Activated naive CD8-positive, alpha-beta T cell treated with anti-CD3 and anti-CD28 coated beads, Interleukin-2, amount 10 ng/mL, durations not matched to agents 7 days and 5 days (primary cell): ENCODE results near the gene CKMT2. TPM values are rescaled to one million over a fixed set of nuclear protein-coding genes. Genes with fewer than 3 reads are reported as not detected.

ENCODE experiments used
- ATAC-seq: fragments of 150-1000 bp; cut with Tn5 transposase; one replicate; pipeline ENCODE4 v1.10.0; 2021; ENCODE audit warnings: low read depth, moderate library complexity
- POLR2A ChIA-PET: fragments of 350-600 bp; sonication (Branson Sonifier 250); formaldehyde crosslinking; loops from one replicate; lab custom pipeline; 2021; ENCODE audit warnings: antibody characterized with exemption; lab: Charles Lee
- DNase-seq: peaks from one replicate; pipeline ENCODE4 v3.0.0; 2021
- H3K27ac Mint-ChIP-seq: one replicate; pipeline ENCODE4 v1.8.0; 2022; ENCODE audit warnings: mild to moderate bottlenecking, mixed read lengths
- H3K27me3 Mint-ChIP-seq: one replicate; pipeline ENCODE4 v1.8.0; 2022; ENCODE audit warnings: mild to moderate bottlenecking, moderate library complexity, mixed read lengths
- H3K36me3 Mint-ChIP-seq: one replicate; pipeline ENCODE4 v1.8.0; 2021; ENCODE audit warnings: mild to moderate bottlenecking, mixed read lengths
- H3K4me1 Mint-ChIP-seq: one replicate; pipeline ENCODE4 v1.8.0; 2021; ENCODE audit warnings: mixed read lengths
- H3K4me3 Mint-ChIP-seq: one replicate; pipeline ENCODE4 v1.8.0; 2022; ENCODE audit warnings: mild to moderate bottlenecking, moderate library complexity, mixed read lengths
- H3K9me3 Mint-ChIP-seq: one replicate; pipeline ENCODE4 v1.8.0; 2021; ENCODE audit warnings: mixed read lengths
- total RNA-seq, 2 experiments: library from RNA; stranded (reverse); gene quantifications; one replicate each; pipeline ENCODE4 v1.2.3, GENCODE V29; 2021

Gene CKMT2
- total RNA-seq, 2 experiments from 2014 or later, result not detected

DNA sequence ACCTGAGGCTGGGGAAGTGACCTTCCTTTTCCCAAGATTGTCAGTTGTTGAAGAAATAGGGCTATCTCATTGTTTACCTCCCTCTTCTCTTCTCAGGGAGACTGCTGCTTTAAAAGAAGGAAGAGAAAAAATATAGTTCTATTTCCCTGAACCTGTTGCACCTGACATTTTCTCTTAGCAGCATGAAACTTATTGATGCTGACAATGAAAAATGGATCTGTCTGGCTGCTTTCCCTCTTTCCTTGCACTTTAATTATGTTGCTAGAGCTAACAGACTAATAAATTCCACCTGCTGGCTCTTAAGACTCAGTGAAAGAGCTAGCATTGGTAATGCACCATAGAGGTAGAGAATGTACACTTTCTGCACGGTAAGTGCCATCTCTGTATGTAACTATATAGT, 6.2 kb upstream of the CKMT2 start:
- Mint-ChIP-seq H3K27ac (no peak overlapping the region), H3K36me3 (peaks cover 7% of the 10 kb centered on the region)

DNA sequence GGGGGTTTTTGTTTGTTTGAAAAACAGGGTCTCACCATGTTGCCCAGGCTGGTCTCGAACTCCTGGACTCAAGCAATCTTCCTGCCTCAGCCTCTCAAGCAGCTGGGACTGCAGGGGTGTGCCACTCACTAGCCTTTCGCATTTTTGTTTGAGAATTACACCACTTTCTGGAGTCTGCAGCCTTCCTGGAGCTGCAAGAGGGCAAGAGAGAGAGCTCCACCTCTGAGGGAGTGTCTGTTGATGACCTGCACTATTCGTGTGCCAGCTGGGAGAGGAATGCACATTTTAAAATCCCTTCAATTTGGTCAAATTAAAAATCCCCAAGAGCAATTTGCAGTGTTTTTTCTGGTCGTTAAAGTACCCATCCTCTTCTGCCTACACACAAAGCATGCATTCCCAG, 5.0 kb upstream of the CKMT2 start:
- Mint-ChIP-seq H3K27ac (no peak overlapping the region), H3K9me3 (no peaks in the 10 kb centered on the region), H3K4me1 (peaks cover 4% of the 10 kb centered on the region), H3K36me3 (peaks cover 1% of the 10 kb centered on the region), H3K4me3 (no peak overlapping the region), H3K27me3 (no peaks in the 10 kb centered on the region)
- no peak for ATAC-seq
- POLR2A ChIA-PET, result no interaction called here
- no peak for DNase-seq

More for the DNA sequence above, 6.2 kb upstream of the CKMT2 start:
- H3K4me3 Mint-ChIP-seq, result no peak overlapping the region
- no peak for DNase-seq
- no peak for ATAC-seq
- no peaks in the 10 kb centered on the region for H3K27me3 Mint-ChIP-seq
- POLR2A ChIA-PET, result interaction anchor here (0.5 kb wide), 1 partner anchor 813 kb away, joined by 3 read pairs; no protein-coding TSS in a partner anchor
- H3K9me3 Mint-ChIP-seq, result no peaks in the 10 kb centered on the region
- peaks cover 4% of the 10 kb centered on the region for H3K4me1 Mint-ChIP-seq

DNA sequence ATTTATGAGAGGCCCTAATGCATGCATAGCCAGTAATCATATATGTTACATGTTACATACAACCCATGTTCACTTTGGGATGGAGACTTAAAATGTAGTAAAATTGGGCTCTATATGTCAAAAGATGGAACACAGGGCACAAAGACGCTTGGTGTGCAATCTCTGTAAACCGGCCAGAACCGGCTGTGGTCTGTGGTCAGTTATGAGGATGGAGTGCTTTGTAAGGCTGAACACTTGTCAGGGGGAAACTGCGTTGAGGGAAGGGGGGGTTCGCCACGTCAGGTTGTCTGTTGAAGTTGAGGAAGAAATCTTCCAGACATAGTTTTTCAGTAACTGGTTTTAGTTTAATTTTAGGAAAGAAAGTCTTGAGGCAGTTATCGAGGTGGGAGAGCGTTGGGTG, 2.7 kb upstream of the CKMT2 start:
- Mint-ChIP-seq H3K4me3 (no peak overlapping the region), H3K27me3 (no peaks in the 10 kb centered on the region), H3K27ac (no peak overlapping the region), H3K4me1 (peaks cover 18% of the 10 kb centered on the region), H3K9me3 (no peaks in the 10 kb centered on the region), H3K36me3 (no peaks in the 10 kb centered on the region)
- DNase-seq (no peak), ATAC-seq (peak; percentile 36)
- POLR2A ChIA-PET, result no interaction called here

DNA sequence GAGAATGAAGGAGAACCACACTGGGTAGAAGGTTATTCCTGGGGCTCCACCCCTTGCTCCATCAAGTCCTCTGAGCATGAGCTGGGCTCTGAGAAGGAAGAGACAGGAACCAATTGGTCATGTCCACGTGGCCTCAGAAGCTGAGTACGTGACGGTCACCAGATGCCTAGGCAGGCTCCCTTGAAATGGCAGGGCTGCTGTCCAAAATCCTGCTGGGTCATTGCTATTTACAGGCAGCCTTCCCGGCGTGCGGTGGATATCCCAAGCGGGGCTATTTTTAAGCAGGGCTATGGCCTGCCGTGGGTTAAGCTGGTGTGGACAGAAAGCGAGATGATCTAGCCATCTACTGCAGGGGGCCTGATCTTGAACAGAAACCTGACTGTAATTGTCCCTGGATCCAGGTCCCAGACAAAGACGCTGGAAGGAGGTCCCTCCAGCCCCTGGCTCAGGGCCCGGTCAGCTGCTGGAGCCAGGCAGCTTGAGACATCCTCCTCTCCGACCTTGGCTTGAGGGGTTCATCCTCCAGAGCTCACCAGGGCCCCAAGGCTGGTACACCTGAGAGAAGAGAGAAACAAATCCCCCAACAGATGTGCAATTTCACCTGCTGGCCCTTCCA, 550 bp upstream of the CKMT2 start:
- POLR2A ChIA-PET, result no interaction called here
- ATAC-seq (no peak), DNase-seq (no peak)
- no peaks in the 10 kb centered on the region for H3K27me3 Mint-ChIP-seq
- no peak overlapping the region for H3K27ac Mint-ChIP-seq
- no peaks in the 10 kb centered on the region for H3K9me3 Mint-ChIP-seq
- no peak overlapping the region for H3K4me3 Mint-ChIP-seq
- H3K36me3 Mint-ChIP-seq, result peaks cover 7% of the 10 kb centered on the region
- peaks cover 23% of the 10 kb centered on the region for H3K4me1 Mint-ChIP-seq

DNA sequence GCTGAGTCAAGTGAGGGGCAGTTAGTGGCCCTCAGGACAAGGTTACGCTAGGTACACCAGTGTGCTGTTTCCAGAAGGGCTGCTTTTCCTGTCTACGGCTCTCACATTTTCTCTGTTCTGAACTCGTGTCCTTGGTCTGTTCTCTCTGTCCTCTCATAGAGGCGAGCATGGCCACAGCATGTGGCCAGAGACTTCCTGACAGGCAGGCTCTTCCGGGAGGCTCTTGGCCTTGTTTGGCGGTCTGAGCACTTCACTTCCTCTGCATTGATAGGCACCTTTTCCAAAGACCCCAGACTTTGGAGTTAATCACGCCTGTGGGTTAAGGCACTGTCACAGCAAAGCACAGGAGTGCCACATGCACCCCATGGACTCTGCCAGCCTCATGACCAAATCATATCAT, 1.2 kb downstream of the CKMT2 start:
- Mint-ChIP-seq H3K4me3 (no peak overlapping the region), H3K4me1 (peaks cover 23% of the 10 kb centered on the region), H3K27ac (peak overlapping the region; percentile 13), H3K27me3 (no peaks in the 10 kb centered on the region), H3K9me3 (peaks cover 1% of the 10 kb centered on the region), H3K36me3 (peaks cover 8% of the 10 kb centered on the region)
- DNase-seq, result no peak
- no peak for ATAC-seq
- POLR2A ChIA-PET, result no interaction called here

DNA sequence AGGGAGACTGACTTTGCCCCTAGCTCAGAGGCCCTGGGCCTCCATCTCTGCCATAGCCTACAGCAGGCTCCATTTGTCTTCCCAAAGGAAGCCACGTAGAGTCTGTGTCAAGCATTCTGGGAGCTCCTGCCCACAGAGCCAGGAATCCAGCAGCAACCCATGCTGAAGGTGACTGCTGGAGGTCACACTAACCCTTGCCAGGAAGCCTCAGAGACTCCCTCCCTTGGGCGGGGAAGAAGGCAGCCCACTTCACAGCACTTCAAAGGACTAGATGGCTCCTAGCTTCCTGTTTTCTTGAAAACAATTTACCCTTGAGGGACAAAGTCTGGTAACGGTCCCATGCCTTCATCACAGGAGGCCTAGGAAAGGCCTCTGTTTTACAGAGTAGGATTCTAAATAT, 1.7 kb downstream of the CKMT2 start:
- no peak overlapping the region for H3K4me3 Mint-ChIP-seq
- peaks cover 8% of the 10 kb centered on the region for H3K36me3 Mint-ChIP-seq
- POLR2A ChIA-PET, result no interaction called here
- H3K27me3 Mint-ChIP-seq, result no peaks in the 10 kb centered on the region
- H3K27ac Mint-ChIP-seq, result peak overlapping the region; percentile 13
- H3K4me1 Mint-ChIP-seq, result peaks cover 23% of the 10 kb centered on the region
- ATAC-seq (peak; percentile 58), DNase-seq (no peak)
- peaks cover 1% of the 10 kb centered on the region for H3K9me3 Mint-ChIP-seq

DNA sequence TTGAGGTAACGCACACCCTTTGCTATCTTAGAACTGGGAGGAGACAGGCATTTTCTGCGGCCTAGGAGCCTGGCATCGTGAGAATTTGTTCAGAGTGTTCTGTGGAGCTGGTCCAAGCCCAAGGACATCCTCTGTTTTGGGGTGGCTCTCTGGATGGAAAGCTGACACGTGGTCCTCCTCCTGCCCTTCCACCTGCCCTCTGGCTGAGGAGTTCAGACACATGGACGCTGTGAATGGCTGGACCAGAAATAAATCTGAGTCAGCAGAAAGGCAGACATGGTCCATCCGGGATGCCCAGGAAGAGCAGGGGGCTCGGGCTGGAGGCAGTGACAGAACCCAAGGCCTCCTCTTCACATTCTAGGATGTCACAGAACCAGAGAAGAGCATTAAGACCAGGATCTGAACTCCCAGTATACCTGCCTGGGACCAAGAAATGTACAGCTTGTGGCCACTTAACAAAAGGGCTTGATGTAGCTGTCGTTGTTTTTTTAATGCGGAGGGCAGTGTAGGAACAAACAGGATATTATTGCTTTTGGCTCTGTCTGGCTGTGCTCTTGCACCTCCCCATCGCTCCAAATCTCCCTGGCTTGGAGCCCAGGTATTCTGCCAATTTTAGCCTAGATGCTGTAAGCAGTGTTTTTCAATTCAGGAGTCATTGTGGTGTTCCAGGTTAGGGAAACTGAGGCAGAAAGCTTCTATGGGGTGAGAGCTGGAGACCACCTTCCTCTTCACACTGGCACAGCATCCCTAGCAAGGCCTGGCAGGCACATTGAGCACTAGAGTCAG, 2.4 kb downstream of the CKMT2 start:
- DNase-seq (no peak), ATAC-seq (no peak)
- Mint-ChIP-seq H3K27ac (no peak overlapping the region), H3K36me3 (peaks cover 8% of the 10 kb centered on the region), H3K4me3 (no peak overlapping the region), H3K9me3 (peaks cover 1% of the 10 kb centered on the region), H3K4me1 (peaks cover 21% of the 10 kb centered on the region), H3K27me3 (no peaks in the 10 kb centered on the region)
- POLR2A ChIA-PET, result no interaction called here

DNA sequence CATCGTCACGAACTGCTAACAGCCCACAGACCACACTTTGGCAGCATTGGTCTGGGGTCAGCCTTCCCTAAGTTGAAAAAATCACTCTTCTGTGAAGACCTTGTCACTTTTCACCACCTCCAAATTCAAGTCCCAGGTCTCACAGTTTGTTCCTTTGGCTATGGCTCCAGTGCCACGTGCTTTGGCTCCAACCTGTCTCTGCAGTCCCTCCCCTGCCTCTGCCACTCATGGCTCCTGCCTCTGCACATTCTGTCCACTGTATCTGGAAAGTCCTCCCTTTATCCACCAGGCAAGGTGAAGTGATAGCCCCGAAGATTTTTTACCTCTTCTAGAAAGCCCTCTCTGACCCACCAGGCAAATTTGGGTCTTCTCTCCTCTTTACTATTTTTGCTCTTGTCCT, 5.3 kb downstream of the CKMT2 start:
- Mint-ChIP-seq H3K4me3 (no peak overlapping the region), H3K4me1 (peaks cover 19% of the 10 kb centered on the region), H3K9me3 (peaks cover 1% of the 10 kb centered on the region), H3K36me3 (peaks cover 8% of the 10 kb centered on the region), H3K27ac (no peak overlapping the region), H3K27me3 (no peaks in the 10 kb centered on the region)
- DNase-seq (no peak), ATAC-seq (no peak)
- POLR2A ChIA-PET, result no interaction called here

DNA sequence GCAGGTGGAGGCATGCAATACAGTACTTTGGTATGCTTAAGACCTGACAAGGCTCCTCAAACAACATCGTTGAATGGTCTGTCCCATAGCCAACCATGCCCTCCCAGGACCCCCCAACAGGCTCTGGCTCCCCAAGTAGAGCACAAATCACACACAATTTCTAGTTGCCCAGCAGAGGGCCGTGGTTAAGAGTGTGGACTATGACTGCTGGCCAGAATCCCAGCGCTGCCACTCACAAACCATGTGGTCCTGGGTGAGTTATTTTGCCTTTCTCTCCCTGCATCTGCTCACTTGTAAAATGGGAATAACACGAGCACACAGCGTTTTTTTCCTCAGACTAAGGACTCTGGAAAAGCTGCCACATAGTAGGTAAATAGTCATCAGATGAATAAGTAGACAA, 6.5 kb downstream of the CKMT2 start:
- peaks cover 13% of the 10 kb centered on the region for H3K4me1 Mint-ChIP-seq
- DNase-seq, result no peak
- H3K36me3 Mint-ChIP-seq, result peaks cover 8% of the 10 kb centered on the region
- no peaks in the 10 kb centered on the region for H3K27me3 Mint-ChIP-seq
- ATAC-seq, result no peak
- no peak overlapping the region for H3K4me3 Mint-ChIP-seq
- no peak overlapping the region for H3K27ac Mint-ChIP-seq
- peaks cover 1% of the 10 kb centered on the region for H3K9me3 Mint-ChIP-seq
- POLR2A ChIA-PET, result no interaction called here

DNA sequence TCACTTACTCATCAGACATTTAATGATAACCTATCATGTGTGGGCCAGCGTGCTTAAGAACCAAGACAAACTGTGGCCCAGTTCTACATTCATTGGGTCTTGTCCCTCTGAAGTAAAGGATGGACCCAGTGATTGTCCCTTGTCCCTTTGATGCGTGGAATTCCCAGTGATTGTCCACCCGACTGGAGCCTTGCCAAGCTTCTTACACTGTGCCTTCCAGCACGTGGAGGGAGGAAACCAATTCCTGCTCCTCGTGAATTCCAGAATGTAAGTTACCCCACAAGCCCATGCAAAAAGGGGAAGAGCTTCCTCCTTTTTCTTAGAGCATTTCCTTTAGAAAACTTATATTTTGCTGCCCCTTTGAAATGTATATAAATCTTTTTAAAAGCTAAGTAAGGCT, 7.9 kb downstream of the CKMT2 start:
- Mint-ChIP-seq H3K36me3 (peaks cover 6% of the 10 kb centered on the region), H3K9me3 (peaks cover 1% of the 10 kb centered on the region), H3K27me3 (no peaks in the 10 kb centered on the region), H3K4me1 (no peaks in the 10 kb centered on the region), H3K27ac (no peak overlapping the region), H3K4me3 (no peak overlapping the region)
- DNase-seq, result no peak
- POLR2A ChIA-PET, result interaction anchor here (0.6 kb wide), 1 partner anchor 62 kb away, joined by 4 read pairs; no protein-coding TSS in a partner anchor
- ATAC-seq, result no peak

DNA sequence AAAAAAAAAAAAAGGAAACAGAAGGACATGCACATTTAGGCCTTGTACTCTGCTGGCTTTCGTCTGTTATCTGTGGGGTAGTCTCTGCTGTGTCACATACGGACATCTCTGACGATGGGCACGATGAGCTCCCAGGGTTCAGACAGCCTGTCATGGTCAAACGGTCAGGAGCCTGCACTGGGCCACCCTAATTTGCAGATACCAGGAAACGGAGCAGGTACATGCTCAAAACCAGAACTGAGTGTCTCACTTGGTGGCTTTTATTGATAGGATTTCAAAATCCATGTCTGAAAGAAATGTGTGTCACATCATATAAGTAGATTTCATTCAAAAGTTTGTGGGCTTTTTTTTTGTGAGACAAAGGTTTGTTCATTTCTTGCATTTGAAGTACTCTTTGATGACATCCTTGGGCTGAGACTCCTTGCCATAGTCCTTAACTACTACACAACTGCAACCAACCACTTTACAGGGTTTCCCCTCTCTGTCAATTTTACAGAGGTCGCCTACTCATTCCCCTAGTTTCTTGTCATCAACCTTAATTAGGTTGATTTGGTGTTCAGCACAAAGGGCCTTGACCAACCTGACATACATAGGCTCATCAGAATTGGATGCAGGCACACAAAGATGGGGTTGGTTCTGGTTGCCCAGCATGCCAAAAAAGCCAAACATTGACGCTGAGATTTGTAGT, 9.0 kb downstream of the CKMT2 start:
- no peak for DNase-seq
- no peak overlapping the region for H3K27ac Mint-ChIP-seq

DNA sequence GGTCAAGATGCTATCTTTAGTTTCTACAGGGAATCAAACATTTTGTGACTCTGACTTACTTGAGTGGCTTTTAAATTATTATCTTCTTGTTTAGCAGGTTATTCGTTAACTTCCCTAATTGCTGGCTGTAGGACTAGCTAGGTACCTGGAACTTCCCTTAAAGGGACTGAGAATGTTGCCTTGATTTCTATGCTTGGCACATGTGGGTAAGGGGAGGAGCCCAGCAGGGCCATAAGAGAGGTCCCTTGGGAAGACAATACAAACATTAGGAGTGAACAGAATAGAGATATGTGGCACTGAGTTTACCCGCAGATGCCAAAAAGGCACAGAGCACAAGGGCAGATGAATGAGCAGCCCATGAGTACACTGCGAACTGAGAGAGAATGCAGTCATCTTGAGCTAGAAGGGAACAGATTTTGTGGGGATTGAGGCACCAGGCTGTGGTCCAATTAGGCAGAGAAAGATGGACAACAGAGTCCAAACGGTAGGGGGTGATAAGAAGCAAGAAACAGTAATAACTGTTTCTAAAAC, 9.8 kb downstream of the CKMT2 start:
- Mint-ChIP-seq H3K27me3 (no peaks in the 10 kb centered on the region), H3K36me3 (peaks cover 2% of the 10 kb centered on the region), H3K4me3 (no peak overlapping the region), H3K9me3 (peaks cover 1% of the 10 kb centered on the region), H3K4me1 (no peaks in the 10 kb centered on the region), H3K27ac (no peak overlapping the region)
- ATAC-seq (no peak), DNase-seq (no peak)
- POLR2A ChIA-PET, result no interaction called here

More for the DNA sequence above, 9.0 kb downstream of the CKMT2 start:
- no peak for ATAC-seq
- Mint-ChIP-seq H3K27me3 (no peaks in the 10 kb centered on the region), H3K9me3 (peaks cover 1% of the 10 kb centered on the region), H3K4me1 (no peaks in the 10 kb centered on the region), H3K36me3 (peaks cover 2% of the 10 kb centered on the region), H3K4me3 (no peak overlapping the region)
- POLR2A ChIA-PET, result no interaction called here

DNA sequence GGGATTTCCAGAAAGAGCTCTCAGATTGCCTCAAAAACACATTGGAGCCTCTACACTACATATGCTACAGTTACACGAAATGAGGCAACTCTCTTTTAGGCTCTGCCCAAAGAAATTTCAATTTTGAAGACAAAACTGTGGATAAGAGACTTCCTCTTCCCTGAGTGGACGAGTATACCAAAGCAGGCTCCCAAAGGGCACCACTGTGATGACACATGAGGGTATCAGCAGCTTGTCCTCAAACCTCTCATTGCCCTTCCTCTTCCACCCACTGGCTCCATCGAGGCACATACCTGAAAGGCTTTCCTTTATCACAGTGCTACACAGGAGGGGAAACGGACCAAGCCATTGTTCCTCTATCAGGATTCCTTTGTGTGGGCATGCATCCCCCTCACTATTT, 11.3 kb downstream of the CKMT2 start:
- Mint-ChIP-seq H3K27me3 (no peaks in the 10 kb centered on the region), H3K36me3 (no peaks in the 10 kb centered on the region), H3K4me1 (no peaks in the 10 kb centered on the region), H3K4me3 (no peak overlapping the region), H3K9me3 (no peaks in the 10 kb centered on the region), H3K27ac (no peak overlapping the region)
- POLR2A ChIA-PET, result no interaction called here
- DNase-seq (no peak), ATAC-seq (no peak)
